Posterior cingulate gyrus (tissue), 11 donors: Measurements from ENCODE around the gene RFX4.

Source experiments
- DNase-seq, 10 donors: peaks; one replicate each; pipeline versions ENCODE4 v3.0.0 to v3.0.0-alpha.2; 2020 to 2021; ENCODE audit warnings: mixed read lengths in 3 of 10
- intact Hi-C: fragments of 100-400 bp; cut with DNase I; formaldehyde crosslinking; loops from one replicate; pipeline ENCODE4 v1.15.1; 2023

RFX4 gene

GRCh38 chr12:106582641-106583230 lies at the start of gene RFX4:
TSS of gene RFX4 (plus strand) at chr12:106583004. CDS start at chr12:106583321, 317 bp downstream.
- intact Hi-C loops: no loop called here
- peak in 8 of 10 donors; percentile 34 to 88 (median 58) for DNase-seq

DNA sequence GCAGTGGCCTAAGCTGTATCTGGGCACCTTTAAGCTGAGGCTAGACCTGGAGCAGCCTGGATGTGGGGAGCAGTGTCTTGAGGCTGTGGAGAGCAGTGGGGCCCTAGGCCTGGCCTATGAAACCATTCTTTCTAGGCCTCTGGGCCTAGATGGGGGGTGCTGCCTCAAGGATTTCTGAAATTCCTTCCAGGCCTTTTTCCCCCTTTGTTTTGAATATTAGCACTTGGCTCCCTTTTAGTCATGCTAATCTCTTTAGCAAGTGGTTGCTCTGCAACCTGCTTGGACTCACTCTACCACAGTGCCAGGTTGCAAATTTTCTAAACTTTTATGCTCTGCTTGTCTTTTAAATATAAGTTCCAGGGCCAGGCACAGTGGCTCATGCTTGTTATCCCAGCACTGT lies 41.6 kb upstream of the RFX4 start:
- no peak for DNase-seq
- intact Hi-C loops: no loop called here

- peak in 1 of 10 donors; percentile 40 for DNase-seq
- intact Hi-C loops: no loop called here
Measured at GRCh38 chr12:106551410-106551809, 31.4 kb upstream of the RFX4 start.

DNA sequence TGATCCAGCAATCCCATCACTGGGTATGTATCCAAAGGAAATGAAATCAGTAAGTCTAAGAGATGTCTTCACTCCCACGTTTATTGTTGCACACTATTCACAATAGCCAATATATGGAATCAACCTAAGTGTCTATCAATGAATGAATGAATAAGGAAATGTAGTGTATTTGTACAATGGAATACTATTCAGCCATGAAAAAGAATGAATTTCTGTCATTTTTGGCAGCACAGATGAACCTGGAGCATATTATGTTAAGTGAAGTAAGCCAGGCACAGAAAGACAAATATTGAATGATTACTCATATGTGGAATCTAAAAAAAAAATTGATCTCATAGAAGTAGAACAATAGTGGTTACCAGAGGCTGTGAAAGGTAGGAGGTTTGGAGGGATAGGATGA lies 30.6 kb upstream of the RFX4 start:
- intact Hi-C loops: no loop called here
- no peak for DNase-seq

DNA sequence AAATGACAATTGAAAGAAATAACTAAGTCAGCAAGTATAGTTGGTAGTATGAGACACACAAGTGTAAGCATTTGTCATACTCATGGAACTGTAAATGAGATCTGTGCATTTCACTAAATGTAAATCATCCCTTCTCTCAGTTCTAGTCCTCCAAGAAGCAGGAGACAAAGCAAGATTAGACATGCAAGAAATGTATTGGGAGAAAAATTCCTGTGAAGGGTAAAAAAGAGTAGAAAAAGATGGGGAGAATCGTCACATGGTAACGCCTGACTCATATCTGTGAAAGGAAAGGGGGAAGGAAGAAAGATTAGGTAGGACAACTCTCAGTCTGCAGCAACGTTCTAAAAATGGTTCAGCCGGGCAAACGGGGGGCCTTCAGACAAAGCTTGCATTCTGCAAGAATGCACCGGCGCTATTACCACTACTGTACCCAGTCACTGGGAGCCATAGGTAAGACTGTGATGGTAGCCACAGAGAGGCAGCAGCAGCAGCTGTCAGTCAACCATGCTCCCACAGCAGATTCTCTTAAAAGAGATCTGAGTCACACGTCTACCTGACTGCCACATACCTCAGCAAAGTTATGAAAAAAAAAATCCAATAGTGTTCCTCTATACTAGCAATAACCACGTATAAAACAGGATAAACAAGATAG lies 18.0 kb upstream of the RFX4 start:
- intact Hi-C loops: no loop called here
- DNase-seq: no peak

- intact Hi-C loops: no loop called here
Measured at GRCh38 chr12:106566771-106567170, 16.0 kb upstream of the RFX4 start.

DNA sequence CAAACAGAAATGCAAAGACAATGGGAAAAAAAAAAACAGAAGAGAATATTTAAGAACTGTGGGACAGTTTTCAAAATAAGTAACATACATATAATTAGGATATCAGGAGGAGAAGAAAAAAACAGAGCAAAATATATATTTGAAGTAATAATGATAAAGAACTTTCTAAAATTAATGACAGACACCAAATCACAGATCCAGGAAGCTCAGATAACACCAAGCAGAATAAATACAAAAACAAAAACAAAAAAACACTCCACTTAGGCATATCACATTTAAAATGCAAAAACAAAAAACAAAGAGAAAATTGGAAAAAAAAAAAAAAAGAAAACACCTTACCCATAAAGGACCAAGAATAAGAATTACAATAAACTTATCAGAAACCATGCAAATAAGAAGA lies 9.6 kb upstream of the RFX4 start:
- intact Hi-C loops: no loop called here
- DNase-seq: no peak

More at GRCh38 chr12:106566771-106567170, 16.0 kb upstream of the RFX4 start:
- DNase-seq: no peak

GRCh38 chr12:106576848-106577247 lies 6.0 kb upstream of the RFX4 start:
- intact Hi-C loops: no loop called here
- no peak for DNase-seq

- intact Hi-C loops: no loop called here
- peak in 2 of 10 donors; percentile 70 to 78 for DNase-seq
Measured at GRCh38 chr12:106580671-106581508, 1.9 kb upstream of the RFX4 start.

GRCh38 chr12:106581543-106582248 lies 1.1 kb upstream of the RFX4 start:
- intact Hi-C loops: no loop called here
- peak in 4 of 10 donors; percentile 21 to 84 (median 50) for DNase-seq

DNA sequence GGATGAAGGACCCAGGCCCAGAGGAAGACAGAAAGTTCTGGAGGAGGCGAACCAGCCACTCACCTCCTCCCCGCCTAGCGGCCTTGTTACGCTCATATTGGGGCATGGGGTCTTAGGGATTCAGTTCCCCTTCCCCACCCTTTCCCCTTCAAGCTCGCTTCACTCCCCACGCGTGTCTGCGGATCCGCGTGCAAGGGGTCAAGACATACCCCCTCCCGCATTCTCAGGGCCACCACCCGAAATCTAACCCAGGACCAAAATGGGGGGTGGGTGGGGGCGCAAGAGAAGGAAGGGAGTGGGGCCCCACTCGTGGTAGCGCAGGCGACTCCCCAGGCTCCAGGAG lies 584 bp upstream of the RFX4 start:
- peak in 1 of 10 donors; percentile 62 for DNase-seq
- intact Hi-C loops: no loop called here

DNA sequence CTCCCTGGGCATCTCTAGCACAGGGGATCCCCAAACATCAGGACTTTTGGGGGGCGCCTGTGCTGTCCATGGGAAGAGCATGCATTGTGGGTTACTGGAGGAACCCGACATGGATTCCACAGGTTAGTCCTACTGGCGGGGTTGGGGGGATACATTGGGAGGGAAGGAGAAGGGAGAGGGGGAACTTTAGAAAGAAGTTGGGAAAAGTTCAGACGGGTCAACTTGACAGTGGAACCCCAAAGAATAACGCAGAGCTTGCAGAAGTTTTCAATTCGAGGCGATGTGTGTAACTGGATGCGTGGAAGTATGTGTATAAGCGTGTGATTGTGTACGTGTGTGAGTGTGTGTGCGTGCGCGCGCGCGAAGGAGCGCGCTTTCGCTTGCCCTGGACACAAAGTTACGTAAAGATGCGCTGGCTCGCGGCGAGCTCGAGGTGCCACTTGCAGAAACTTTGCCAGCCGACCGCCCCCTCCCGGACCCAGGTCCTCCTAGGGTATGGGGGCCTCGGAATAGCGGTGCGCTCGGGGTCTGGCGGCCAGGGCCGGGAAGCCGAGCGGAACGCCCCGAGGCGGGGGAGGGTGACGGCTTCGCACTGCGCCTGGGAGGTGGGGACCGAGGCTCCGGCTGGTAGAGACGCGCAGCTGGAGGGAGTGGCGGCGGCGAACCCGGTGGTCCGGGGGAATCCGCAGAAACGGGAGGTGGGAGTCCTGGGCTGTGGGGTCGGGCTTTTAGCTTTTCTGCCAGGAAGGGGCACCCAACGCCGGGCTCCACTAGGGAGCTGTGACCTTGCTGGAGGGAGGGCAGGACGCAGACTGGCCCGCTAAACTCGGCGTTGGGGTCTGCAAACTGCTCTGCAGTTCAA lies 669 bp downstream of the RFX4 start:
- DNase-seq: peak in 2 of 10 donors; percentile 71 to 84
- intact Hi-C loops: no loop called here

DNA sequence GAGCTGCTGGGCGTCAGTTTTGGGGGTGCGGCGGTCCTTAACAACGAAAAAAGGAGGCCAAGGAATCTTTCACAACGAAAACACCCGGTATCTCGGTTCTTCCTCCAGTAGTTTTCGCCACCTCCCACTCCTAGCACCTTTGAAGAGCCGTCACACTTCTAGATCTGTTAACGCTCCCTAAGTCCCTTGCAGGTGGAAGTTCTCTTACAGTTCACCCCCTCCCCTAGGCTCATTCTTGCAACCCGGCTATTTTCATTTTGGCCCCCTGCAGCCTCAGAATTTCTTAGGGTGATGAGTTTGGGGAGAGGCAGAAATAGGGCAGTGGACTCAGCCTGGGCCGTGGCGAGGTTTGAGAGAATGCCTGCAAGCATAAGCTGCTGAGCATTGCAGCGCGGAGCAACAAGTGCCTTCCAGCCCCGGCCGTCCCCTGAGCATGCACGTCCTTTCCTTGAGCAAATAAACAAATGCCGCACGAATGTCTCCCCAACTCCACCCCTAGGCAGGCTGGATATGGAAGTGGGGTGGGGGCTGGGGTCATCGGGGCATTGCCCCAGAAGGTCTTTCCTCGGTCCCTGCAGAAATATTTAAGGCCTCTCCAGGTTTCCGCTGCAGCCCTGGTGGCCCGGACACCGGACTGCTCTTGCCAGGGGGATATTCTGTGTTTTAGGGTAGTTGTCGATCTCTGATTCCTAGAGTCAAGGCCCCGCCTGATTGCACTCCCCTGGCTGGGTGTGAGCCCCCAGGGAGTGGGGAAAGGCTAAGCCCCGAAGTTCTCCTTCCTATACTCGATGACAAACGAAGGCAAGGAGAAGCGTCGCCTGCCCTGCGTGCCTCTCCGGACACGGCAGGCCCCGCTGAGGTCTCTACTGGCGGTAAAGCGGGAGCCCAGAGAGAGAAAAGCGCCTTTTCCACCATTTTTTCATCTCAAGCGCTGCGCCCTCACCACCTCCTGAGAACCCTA lies 1.6 kb downstream of the RFX4 start:
- intact Hi-C loops: no loop called here
- DNase-seq: peak in 1 of 10 donors; percentile 79

DNA sequence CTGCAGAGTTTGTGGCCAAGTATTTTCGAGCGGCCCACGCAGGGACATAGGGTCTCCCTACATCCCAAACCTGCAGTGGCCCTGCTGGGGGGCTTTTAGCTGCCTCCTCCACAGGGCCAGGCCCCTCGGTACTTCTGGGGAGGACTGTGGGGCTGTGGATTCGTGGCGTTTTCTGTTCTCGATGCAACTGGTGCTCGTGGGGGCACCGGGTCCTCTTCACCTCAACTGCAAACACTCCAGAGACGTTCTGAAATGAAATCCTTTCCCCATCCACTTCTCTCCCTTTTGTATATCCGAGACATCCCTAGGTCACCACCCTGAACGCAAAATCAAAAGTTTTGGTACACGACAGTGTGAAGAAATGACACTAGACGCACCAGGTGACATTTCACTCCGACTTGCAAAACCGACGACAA lies 2.3 kb downstream of the RFX4 start:
- intact Hi-C loops: no loop called here

GRCh38 chr12:106585521-106586277 lies 2.9 kb downstream of the RFX4 start:
- intact Hi-C loops: no loop called here
- no peak for DNase-seq

More for the DNA sequence above, 2.3 kb downstream of the RFX4 start:
- no peak for DNase-seq

- intact Hi-C loops: no loop called here
- no peak for DNase-seq
Measured at GRCh38 chr12:106586278-106586802, 3.5 kb downstream of the RFX4 start.

- intact Hi-C loops: no loop called here
- peak in 6 of 10 donors; percentile 15 to 87 (median 32) for DNase-seq
Measured at GRCh38 chr12:106586803-106587684, 4.2 kb downstream of the RFX4 start.
